Progenitor cell of endocrine pancreas (in vitro differentiated cells): Measurements from ENCODE around the gene GOLGB1. TPM values are rescaled to one million over a fixed set of nuclear protein-coding genes. Genes with fewer than 3 reads are reported as not detected.
"Not testable (repeated sequence)": the region's sequence is repeated elsewhere in the genome, so short reads cannot be mapped to it uniquely, and the experiment has no call there.

Experiments used
- DNase-seq: peaks from one replicate; pipeline ENCODE4 v3.0.0; 2021; ENCODE audit warnings: low spot score; ENCODE audit not compliant: unreplicated experiment
- H3K27ac Mint-ChIP-seq: 2 replicates; pipeline ENCODE4 v1.8.0; 2021; ENCODE audit warnings: mild to moderate bottlenecking, moderate library complexity, mixed read lengths
- H3K27me3 Mint-ChIP-seq: 2 replicates; pipeline ENCODE4 v1.8.0; 2021; ENCODE audit warnings: mixed read lengths
- H3K36me3 Mint-ChIP-seq: 2 replicates; pipeline ENCODE4 v1.8.0; 2022; ENCODE audit warnings: mixed read lengths; ENCODE audit not compliant: insufficient read depth
- H3K4me1 Mint-ChIP-seq: 2 replicates; pipeline ENCODE4 v1.8.0; 2021; ENCODE audit warnings: low read depth, mixed read lengths
- H3K4me3 Mint-ChIP-seq: 2 replicates; pipeline ENCODE4 v1.8.0; 2021; ENCODE audit warnings: low read depth, mild to moderate bottlenecking, moderate library complexity, mixed read lengths
- H3K9me3 Mint-ChIP-seq: 2 replicates; pipeline ENCODE4 v1.8.0; 2021; ENCODE audit warnings: low read depth, mixed read lengths
- total RNA-seq: library from RNA; stranded (reverse); gene quantifications from 2 replicates; pipeline ENCODE4 v1.2.1, GENCODE V29; 2021
- TF ChIP-seq, protein P1 (sequence below): fragments of 200-600 bp; sonication (generic); IDR thresholded peaks from one replicate; pipeline ENCODE4 v1.5.0; 2021; ENCODE audit warnings: antibody characterized with exemption, mild to moderate bottlenecking; ENCODE audit not compliant: unreplicated experiment

Gene GOLGB1
- total RNA-seq, 1 donor from 2014 or later, result 63.0 TPM

- TF ChIP-seq, protein P1, sequence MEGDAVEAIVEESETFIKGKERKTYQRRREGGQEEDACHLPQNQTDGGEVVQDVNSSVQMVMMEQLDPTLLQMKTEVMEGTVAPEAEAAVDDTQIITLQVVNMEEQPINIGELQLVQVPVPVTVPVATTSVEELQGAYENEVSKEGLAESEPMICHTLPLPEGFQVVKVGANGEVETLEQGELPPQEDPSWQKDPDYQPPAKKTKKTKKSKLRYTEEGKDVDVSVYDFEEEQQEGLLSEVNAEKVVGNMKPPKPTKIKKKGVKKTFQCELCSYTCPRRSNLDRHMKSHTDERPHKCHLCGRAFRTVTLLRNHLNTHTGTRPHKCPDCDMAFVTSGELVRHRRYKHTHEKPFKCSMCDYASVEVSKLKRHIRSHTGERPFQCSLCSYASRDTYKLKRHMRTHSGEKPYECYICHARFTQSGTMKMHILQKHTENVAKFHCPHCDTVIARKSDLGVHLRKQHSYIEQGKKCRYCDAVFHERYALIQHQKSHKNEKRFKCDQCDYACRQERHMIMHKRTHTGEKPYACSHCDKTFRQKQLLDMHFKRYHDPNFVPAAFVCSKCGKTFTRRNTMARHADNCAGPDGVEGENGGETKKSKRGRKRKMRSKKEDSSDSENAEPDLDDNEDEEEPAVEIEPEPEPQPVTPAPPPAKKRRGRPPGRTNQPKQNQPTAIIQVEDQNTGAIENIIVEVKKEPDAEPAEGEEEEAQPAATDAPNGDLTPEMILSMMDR, result no peak
- Mint-ChIP-seq H3K27me3 (no peaks in the 10 kb centered on the region), H3K4me1 (peaks cover 2% of the 10 kb centered on the region), H3K27ac (no peak overlapping the region), H3K9me3 (peaks cover 2% of the 10 kb centered on the region), H3K4me3 (no peak overlapping the region), H3K36me3 (peaks cover 15% of the 10 kb centered on the region)
- no peak for DNase-seq
These were observed 50.6 kb downstream of the GOLGB1 start for GRCh38 chr3:121698901-121699300.

- Mint-ChIP-seq H3K27ac (no peak overlapping the region), H3K27me3 (no peaks in the 10 kb centered on the region), H3K36me3 (peaks cover 12% of the 10 kb centered on the region), H3K9me3 (no peaks in the 10 kb centered on the region), H3K4me3 (no peak overlapping the region), H3K4me1 (peaks cover 2% of the 10 kb centered on the region)
- DNase-seq, result no peak
- TF ChIP-seq, protein P1, result no peak
These were observed 51.1 kb downstream of the GOLGB1 start for GRCh38 chr3:121698476-121698875.

DNA sequence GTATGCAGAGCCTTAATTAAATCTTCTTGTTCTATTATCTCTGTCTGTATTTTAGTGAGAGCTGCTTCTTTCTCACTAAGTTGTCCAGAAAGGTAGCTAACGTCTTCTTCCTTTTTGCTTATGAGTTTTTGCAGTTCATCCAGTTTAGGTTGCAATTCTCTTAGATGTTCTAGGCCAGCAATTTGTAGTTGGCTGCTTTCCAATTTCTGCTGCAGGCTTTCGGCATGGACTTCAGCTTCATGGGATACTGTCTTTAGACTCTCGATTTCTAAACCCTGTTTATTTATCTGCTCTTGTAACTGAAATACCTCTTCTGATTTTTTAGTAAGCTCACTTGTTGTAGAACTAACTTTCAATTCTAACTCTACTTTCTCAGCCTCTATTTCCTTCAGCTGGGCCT lies 53.4 kb downstream of the GOLGB1 start:
- no peak for DNase-seq
- TF ChIP-seq, protein P1, result no peak
- no peak overlapping the region for H3K27ac Mint-ChIP-seq
- H3K27me3 Mint-ChIP-seq, result no peaks in the 10 kb centered on the region
- H3K4me1 Mint-ChIP-seq, result peaks cover 2% of the 10 kb centered on the region
- H3K4me3 Mint-ChIP-seq, result no peak overlapping the region
- no peaks in the 10 kb centered on the region for H3K9me3 Mint-ChIP-seq
- H3K36me3 Mint-ChIP-seq, result peaks cover 21% of the 10 kb centered on the region

- no peak overlapping the region for H3K4me3 Mint-ChIP-seq
These were observed 57.4 kb downstream of the GOLGB1 start for GRCh38 chr3:121692010-121692699.

GRCh38 chr3:121690777-121691405 lies 58.6 kb downstream of the GOLGB1 start:
- no peak overlapping the region for H3K4me3 Mint-ChIP-seq
- no peak for DNase-seq
- peaks cover 7% of the 10 kb centered on the region for H3K9me3 Mint-ChIP-seq
- no peaks in the 10 kb centered on the region for H3K4me1 Mint-ChIP-seq
- TF ChIP-seq, protein P1, result no peak
- no peaks in the 10 kb centered on the region for H3K27me3 Mint-ChIP-seq
- H3K27ac Mint-ChIP-seq, result no peak overlapping the region
- H3K36me3 Mint-ChIP-seq, result peaks cover 47% of the 10 kb centered on the region

More at GRCh38 chr3:121692010-121692699, 57.4 kb downstream of the GOLGB1 start:
- H3K27me3 Mint-ChIP-seq, result no peaks in the 10 kb centered on the region
- no peak overlapping the region for H3K27ac Mint-ChIP-seq
- H3K4me1 Mint-ChIP-seq, result no peaks in the 10 kb centered on the region
- TF ChIP-seq, protein P1, result no peak
- peaks cover 3% of the 10 kb centered on the region for H3K9me3 Mint-ChIP-seq
- peaks cover 36% of the 10 kb centered on the region for H3K36me3 Mint-ChIP-seq
- DNase-seq, result no peak

- not testable (repeated sequence) for DNase-seq, H3K27me3 Mint-ChIP-seq, H3K27ac Mint-ChIP-seq, H3K4me3 Mint-ChIP-seq, H3K4me1 Mint-ChIP-seq
- Mint-ChIP-seq H3K36me3 (peaks cover 58% of the 10 kb centered on the region), H3K9me3 (peaks cover 16% of the 10 kb centered on the region)
These were observed 60.8 kb downstream of the GOLGB1 start for GRCh38 chr3:121688747-121689146.
